Tibial artery (tissue), 4 donors: ENCODE results near the gene PHF19.

Source experiments
- DNase-seq, 2 donors: peaks; one replicate each; pipeline ENCODE4 v3.0.0-alpha.2; 2019
- H3K27ac ChIP-seq, 2 donors: fragments of 200-600 bp; sonication (generic) in 1 of 2; 1 replicate in 1 of 2; 2 replicates in 1 of 2; pipeline ENCODE4 v1.5.1; 2018 to 2019; ENCODE audit warnings: mild to moderate bottlenecking in 1 of 2
- H3K27me3 ChIP-seq, 2 donors: fragments of 200-600 bp; sonication (generic) in 1 of 2; one replicate each; pipeline versions ENCODE4 v1.5.1 to v1.6.0; 2016 to 2019
- H3K36me3 ChIP-seq, 3 donors: fragments of 200-600 bp; sonication (generic) in 2 of 3; one replicate each; pipeline ENCODE4 v1.5.1; 2016 to 2019; ENCODE audit warnings: mild to moderate bottlenecking in 2 of 3
- H3K4me1 ChIP-seq, 4 donors: fragments of 200-600 bp; sonication (generic) in 2 of 4; 1 replicate in 3 of 4; 2 replicates in 1 of 4; pipeline ENCODE4 v1.5.1; 2016 to 2019
- H3K4me3 ChIP-seq, 2 donors: fragments of 200-600 bp; sonication (generic) in 1 of 2; 1 replicate in 1 of 2; 2 replicates in 1 of 2; pipeline ENCODE4 v1.5.1; 2018 to 2019; ENCODE audit warnings: mild to moderate bottlenecking in 2 of 2
- H3K9me3 ChIP-seq, 3 donors: fragments of 200-600 bp; sonication (generic) in 1 of 3; one replicate each; pipeline ENCODE4 v1.5.1; 2016 to 2019
- intact Hi-C: fragments of 100-400 bp; cut with DNase I; formaldehyde crosslinking; loops from one replicate; pipeline ENCODE4 v1.15.0; 2023; ENCODE audit warnings: low total_unique reads
- TF ChIP-seq, protein P1 (sequence below), 2 experiments: fragments of 200-600 bp in 1 of 2; fragments of 450-650 bp in 1 of 2; IDR thresholded peaks; one replicate each; pipeline ENCODE4 v1.5.1; 2017 to 2019; ENCODE audit warnings: antibody characterized with exemption in 2 of 2, mild to moderate bottlenecking in 1 of 2, moderate library complexity in 1 of 2

PHF19 gene

DNA sequence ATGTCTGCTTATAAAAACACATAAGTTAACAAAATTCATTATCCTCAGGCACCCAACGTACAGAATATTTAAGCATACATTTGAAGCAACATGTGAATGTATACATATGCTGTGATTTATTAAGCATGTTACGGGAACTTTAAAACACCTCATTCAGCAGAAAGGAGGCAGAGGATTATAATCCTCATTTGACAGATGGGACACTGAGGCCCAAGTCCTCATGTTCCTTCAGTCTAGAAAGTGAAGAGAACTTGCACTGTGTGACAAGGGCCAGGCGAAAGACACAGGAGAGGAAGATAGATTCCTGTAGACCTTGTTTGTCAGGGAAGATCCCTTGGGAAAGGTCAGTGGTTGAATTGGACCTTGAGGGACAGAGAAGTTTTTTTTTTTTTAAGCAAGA lies 26.7 kb downstream of the PHF19 start:
- Histone ChIP-seq H3K36me3 (peaks cover 0 to 52% (median 9%) of the 10 kb centered on the region in 3 donors), H3K4me3 (no peak overlapping the region), H3K4me1 (no peaks in the 10 kb centered on the region), H3K9me3 (no peaks in the 10 kb centered on the region), H3K27me3 (no peaks in the 10 kb centered on the region), H3K27ac (no peak overlapping the region)
- intact Hi-C loops = no loop called here
- no peak for DNase-seq
- TF ChIP-seq, protein P1, sequence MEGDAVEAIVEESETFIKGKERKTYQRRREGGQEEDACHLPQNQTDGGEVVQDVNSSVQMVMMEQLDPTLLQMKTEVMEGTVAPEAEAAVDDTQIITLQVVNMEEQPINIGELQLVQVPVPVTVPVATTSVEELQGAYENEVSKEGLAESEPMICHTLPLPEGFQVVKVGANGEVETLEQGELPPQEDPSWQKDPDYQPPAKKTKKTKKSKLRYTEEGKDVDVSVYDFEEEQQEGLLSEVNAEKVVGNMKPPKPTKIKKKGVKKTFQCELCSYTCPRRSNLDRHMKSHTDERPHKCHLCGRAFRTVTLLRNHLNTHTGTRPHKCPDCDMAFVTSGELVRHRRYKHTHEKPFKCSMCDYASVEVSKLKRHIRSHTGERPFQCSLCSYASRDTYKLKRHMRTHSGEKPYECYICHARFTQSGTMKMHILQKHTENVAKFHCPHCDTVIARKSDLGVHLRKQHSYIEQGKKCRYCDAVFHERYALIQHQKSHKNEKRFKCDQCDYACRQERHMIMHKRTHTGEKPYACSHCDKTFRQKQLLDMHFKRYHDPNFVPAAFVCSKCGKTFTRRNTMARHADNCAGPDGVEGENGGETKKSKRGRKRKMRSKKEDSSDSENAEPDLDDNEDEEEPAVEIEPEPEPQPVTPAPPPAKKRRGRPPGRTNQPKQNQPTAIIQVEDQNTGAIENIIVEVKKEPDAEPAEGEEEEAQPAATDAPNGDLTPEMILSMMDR (IDR thresholded peaks at IDR 0.05) = no peak

DNA sequence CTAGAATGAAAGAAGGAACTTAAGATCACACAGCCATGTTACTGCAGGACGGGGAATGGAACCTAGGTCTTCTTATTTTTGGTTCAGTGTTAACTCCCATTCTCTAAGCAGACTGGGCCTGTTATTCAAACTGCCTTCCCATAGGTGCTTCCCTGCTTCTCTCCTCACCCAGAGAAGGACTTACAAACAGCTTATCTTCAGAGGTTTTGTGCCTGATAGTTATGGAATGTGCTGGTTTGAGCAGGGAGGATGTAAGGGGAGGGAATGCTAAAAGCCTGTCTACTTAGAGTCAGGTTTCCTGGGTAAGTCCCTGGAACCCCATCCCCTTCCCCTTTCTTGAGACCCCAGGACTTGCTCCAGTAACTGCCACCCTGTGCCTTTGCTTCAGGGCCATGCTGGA lies 30.1 kb downstream of the PHF19 start:
- Histone ChIP-seq H3K4me1 (peaks cover 0 to 16% (median 10%) of the 10 kb centered on the region in 4 donors), H3K27ac (no peak overlapping the region), H3K9me3 (no peaks in the 10 kb centered on the region), H3K4me3 (no peak overlapping the region), H3K36me3 (peaks cover 0 to 37% (median 9%) of the 10 kb centered on the region in 3 donors), H3K27me3 (no peaks in the 10 kb centered on the region)
- no peak for DNase-seq
- TF ChIP-seq, protein P1 (IDR thresholded peaks at IDR 0.05) = no peak
- intact Hi-C loops = no loop called here

DNA sequence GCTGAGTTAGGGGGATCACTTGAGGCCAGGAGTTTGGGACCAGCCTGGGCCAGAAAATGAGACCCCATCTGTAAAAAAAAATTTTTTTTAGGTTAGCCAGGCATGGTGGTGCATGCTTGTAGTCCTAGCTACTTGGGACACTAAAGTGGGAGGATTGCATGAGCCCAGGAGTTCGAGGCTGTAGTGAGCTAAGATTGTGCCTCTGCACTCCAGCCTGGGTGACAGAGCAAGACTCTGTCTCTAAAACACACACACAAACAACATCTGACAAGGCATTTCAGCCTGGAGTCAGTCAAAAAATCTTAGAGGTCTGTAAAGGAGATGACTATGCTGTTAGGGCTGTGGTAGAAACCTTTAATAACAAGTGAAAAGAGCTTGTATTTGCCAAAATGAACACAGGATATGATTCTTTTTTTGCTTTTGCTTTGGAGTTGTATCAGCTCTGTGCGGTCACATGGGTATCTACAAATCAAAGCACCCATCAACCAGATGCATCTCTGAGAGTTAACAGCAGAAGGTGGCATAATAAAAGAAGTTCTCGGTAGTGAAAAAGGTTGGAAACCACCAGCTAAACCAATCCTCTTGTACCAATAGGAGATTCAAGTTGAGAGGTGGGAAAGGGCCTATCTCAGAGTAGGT lies 30.6 kb downstream of the PHF19 start:
- intact Hi-C loops = no loop called here
- no peak overlapping the region for H3K4me3 ChIP-seq
- no peak for DNase-seq
- H3K36me3 ChIP-seq = peaks cover 0 to 32% (median 4%) of the 10 kb centered on the region in 3 donors
- no peaks in the 10 kb centered on the region for H3K9me3 ChIP-seq
- H3K27ac ChIP-seq = no peak overlapping the region
- TF ChIP-seq, protein P1 (IDR thresholded peaks at IDR 0.05) = no peak
- H3K4me1 ChIP-seq = peaks cover 0 to 22% (median 15%) of the 10 kb centered on the region in 4 donors
- no peaks in the 10 kb centered on the region for H3K27me3 ChIP-seq

DNA sequence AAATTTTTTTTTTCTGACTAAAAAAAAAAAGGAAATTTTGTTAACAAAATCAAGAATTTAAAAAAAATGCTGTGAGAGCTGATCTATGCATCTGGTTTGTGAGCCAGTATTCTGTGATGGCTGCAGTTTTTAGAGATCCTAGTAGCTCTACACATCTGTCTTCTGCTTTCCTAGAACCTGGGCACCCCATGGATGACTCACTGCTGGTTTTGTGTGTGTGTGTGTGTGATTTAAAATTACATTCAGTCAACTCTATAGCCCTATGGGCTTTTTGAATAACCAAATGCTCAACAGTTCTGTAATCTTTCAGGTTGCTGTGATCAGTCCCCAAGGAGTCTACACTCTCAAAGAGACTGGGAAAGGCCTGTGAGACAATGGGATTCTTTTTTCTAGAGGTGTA lies 31.7 kb downstream of the PHF19 start:
- no peaks in the 10 kb centered on the region for H3K27me3 ChIP-seq
- no peaks in the 10 kb centered on the region for H3K9me3 ChIP-seq
- intact Hi-C loops = no loop called here
- H3K4me1 ChIP-seq = peaks cover 0 to 27% (median 16%) of the 10 kb centered on the region in 4 donors
- H3K4me3 ChIP-seq = no peak overlapping the region
- TF ChIP-seq, protein P1 (IDR thresholded peaks at IDR 0.05) = no peak
- peaks cover 0 to 37% (median 0%) of the 10 kb centered on the region in 3 donors for H3K36me3 ChIP-seq
- H3K27ac ChIP-seq = no peak overlapping the region
- DNase-seq = no peak

DNA sequence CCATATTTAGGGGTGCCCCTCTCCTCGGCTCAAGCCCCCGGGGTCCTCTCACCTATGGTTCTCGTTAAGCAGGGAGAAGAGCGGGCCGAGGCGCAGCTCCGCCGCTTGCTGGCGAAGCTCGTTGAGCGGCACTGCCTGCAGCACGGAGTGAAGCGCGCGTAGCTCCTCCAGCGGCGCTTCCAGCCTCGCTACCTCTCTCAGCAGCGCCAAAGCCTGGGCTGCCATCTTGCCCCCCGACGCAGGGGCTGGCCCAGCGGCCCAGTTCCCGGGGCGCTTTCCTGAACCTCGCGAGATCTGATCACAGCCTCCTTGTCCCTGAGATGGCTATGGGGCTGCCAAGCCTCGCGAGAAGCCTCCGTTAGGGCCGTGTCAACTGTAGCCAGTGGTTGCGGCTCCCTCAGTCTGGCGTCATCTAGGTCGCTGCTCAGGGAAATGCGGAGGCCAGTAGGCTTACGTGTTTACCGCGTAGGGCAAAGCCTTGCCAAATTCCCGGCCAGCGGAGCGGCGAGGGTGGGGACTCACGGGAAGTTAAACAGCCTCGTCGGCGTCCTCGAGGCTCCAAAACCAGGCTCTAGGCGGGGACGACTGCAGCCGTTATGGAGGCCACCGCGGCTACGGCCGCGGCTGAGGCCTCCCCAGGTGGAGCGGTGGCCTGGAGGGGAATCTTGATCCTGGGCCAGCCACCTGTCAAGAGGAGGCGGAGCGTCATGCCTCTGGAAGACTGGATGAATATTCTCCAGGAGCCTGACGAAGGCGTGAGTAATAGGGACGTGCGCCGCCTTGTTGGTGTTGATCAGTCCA lies 34.1 kb downstream of the PHF19 start, which contains the start of gene PSMD5:
Gene PSMD5, minus strand, starts transcription at position 238 of the 801 bp plus-strand sequence. Its CDS starts 13 bp downstream, at position 225.
- H3K36me3 ChIP-seq = peaks cover 0 to 33% (median 0%) of the 10 kb centered on the region in 3 donors

More for the DNA sequence above, 34.1 kb downstream of the PHF19 start, which contains the start of gene PSMD5:
- intact Hi-C loops = loop anchor here (5.0 kb wide), 1 partner anchor 51 kb away; the partner anchor contains the start of gene FBXW2
- peak; percentile 99 to 100 for DNase-seq
- Histone ChIP-seq H3K4me1 (peaks cover 0 to 43% (median 16%) of the 10 kb centered on the region in 4 donors), H3K27ac (peak within 1 kb of the TSS; percentile 96 to 97), H3K27me3 (no peaks in the 10 kb centered on the region), H3K9me3 (no peaks in the 10 kb centered on the region), H3K4me3 (peak within 1 kb of the TSS; percentile 72 to 84)
- TF ChIP-seq, protein P1 (IDR thresholded peaks at IDR 0.05) = peak in 1 of 2 experiments; percentile 3
